Breast epithelium (tissue), 4 donors: Measurements from ENCODE around the gene REV3L. TPM values are rescaled to one million over a fixed set of nuclear protein-coding genes. Genes with fewer than 3 reads are reported as not detected.

Experiments used
- DNase-seq, 2 donors: peaks; one replicate each; pipeline ENCODE4 v3.0.0-alpha.2; 2019; ENCODE audit warnings: low spot score in 2 of 2
- H3K27ac ChIP-seq, 2 donors: fragments of 200-600 bp; sonication (generic) in 1 of 2; one replicate each; pipeline ENCODE4 v1.5.1; 2016 to 2019; ENCODE audit warnings: mild to moderate bottlenecking in 1 of 2
- H3K27me3 ChIP-seq, 2 donors: fragments of 200-600 bp; sonication (generic) in 1 of 2; one replicate each; pipeline versions ENCODE4 v1.5.1 to v1.6.0; 2017 to 2019; ENCODE audit warnings: control low read depth in 1 of 2, mild to moderate bottlenecking in 1 of 2
- H3K36me3 ChIP-seq: fragments of 200-600 bp; one replicate; pipeline ENCODE4 v1.5.1; 2019
- H3K4me1 ChIP-seq, 2 donors: fragments of 200-600 bp; sonication (generic); one replicate each; pipeline ENCODE4 v1.5.1; 2016 to 2019; ENCODE audit warnings: control low read depth in 1 of 2
- H3K4me3 ChIP-seq, 3 donors: fragments of 200-600 bp; sonication (generic); 1 replicate in 2 of 3; 2 replicates in 1 of 3; pipeline ENCODE4 v1.5.1; 2016 to 2019; ENCODE audit warnings: mild to moderate bottlenecking in 3 of 3, moderate library complexity in 2 of 3
- H3K9me3 ChIP-seq, 2 donors: fragments of 200-600 bp; sonication (generic) in 1 of 2; one replicate each; pipeline ENCODE4 v1.5.1; 2016 to 2019; ENCODE audit warnings: control low read depth in 1 of 2
- POLR2A ChIP-seq: fragments of 450-650 bp; IDR thresholded peaks from one replicate; pipeline ENCODE4 v1.6.1; 2016; ENCODE audit warnings: antibody characterized with exemption, mild to moderate bottlenecking, moderate library complexity
- POLR2AphosphoS5 ChIP-seq, 3 donors: sonication (generic); formaldehyde crosslinking; IDR thresholded peaks; one replicate each; pipeline ENCODE4 v1.6.1; 2017; ENCODE audit warnings: antibody characterized with exemption in 3 of 3
- intact Hi-C: fragments of 100-400 bp; cut with DNase I; formaldehyde crosslinking; loops from one replicate; pipeline ENCODE4 v1.15.1; 2023; ENCODE audit warnings: low total_unique reads
- total RNA-seq, 3 donors: library from RNA; depleted of rRNA; stranded (reverse); fragments of >200 nt; gene quantifications; one replicate each; pipeline ENCODE4 v1.1.0, GENCODE V29; 2016
- TF ChIP-seq, protein P1 (sequence below), 3 donors: fragments of 450-650 bp; IDR thresholded peaks; one replicate each; pipeline ENCODE4 v1.5.1; 2016 to 2017; ENCODE audit warnings: antibody characterized with exemption in 3 of 3, mild to moderate bottlenecking in 3 of 3, moderate library complexity in 3 of 3

The REV3L gene
- total RNA-seq, 3 donors from 2014 or later: 50.3 to 108 (median 82.3) TPM

GRCh38 chr6:111485342-111485741 is 2.3 kb upstream of the REV3L start:
- intact Hi-C loops: loop anchor here (10.0 kb wide), 1 partner anchor 119 kb away; the partner anchor contains the start of gene TRAF3IP2
- TF ChIP-seq, protein P1, sequence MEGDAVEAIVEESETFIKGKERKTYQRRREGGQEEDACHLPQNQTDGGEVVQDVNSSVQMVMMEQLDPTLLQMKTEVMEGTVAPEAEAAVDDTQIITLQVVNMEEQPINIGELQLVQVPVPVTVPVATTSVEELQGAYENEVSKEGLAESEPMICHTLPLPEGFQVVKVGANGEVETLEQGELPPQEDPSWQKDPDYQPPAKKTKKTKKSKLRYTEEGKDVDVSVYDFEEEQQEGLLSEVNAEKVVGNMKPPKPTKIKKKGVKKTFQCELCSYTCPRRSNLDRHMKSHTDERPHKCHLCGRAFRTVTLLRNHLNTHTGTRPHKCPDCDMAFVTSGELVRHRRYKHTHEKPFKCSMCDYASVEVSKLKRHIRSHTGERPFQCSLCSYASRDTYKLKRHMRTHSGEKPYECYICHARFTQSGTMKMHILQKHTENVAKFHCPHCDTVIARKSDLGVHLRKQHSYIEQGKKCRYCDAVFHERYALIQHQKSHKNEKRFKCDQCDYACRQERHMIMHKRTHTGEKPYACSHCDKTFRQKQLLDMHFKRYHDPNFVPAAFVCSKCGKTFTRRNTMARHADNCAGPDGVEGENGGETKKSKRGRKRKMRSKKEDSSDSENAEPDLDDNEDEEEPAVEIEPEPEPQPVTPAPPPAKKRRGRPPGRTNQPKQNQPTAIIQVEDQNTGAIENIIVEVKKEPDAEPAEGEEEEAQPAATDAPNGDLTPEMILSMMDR (IDR thresholded peaks at IDR 0.05): no peak
- TF ChIP-seq POLR2A: no peak
- TF ChIP-seq POLR2AphosphoS5 (IDR thresholded peaks at IDR 0.05): no peak
- no peaks in the 10 kb centered on the region for H3K4me1 ChIP-seq
- H3K9me3 ChIP-seq: no peaks in the 10 kb centered on the region
- no peak overlapping the region for H3K4me3 ChIP-seq
- no peak for DNase-seq
- H3K36me3 ChIP-seq: no peaks in the 10 kb centered on the region
- H3K27ac ChIP-seq: peak overlapping the region; percentile 98 to 100
- no peaks in the 10 kb centered on the region for H3K27me3 ChIP-seq

GRCh38 chr6:111484633-111484930 is 1.6 kb upstream of the REV3L start:
- H3K27me3 ChIP-seq: no peaks in the 10 kb centered on the region
- H3K9me3 ChIP-seq: no peaks in the 10 kb centered on the region
- no peaks in the 10 kb centered on the region for H3K4me1 ChIP-seq
- peak overlapping the region; percentile 89 to 100 (median 99) for H3K4me3 ChIP-seq
- no peak for TF ChIP-seq POLR2A
- TF ChIP-seq POLR2AphosphoS5 (IDR thresholded peaks at IDR 0.05): no peak
- TF ChIP-seq, protein P1 (IDR thresholded peaks at IDR 0.05): no peak
- peak overlapping the region; percentile 98 to 100 for H3K27ac ChIP-seq
- DNase-seq: no peak
- intact Hi-C loops: loop anchor here (10.0 kb wide), 1 partner anchor 120 kb away; the partner anchor contains the start of gene TRAF3IP2
- H3K36me3 ChIP-seq: no peaks in the 10 kb centered on the region

DNA sequence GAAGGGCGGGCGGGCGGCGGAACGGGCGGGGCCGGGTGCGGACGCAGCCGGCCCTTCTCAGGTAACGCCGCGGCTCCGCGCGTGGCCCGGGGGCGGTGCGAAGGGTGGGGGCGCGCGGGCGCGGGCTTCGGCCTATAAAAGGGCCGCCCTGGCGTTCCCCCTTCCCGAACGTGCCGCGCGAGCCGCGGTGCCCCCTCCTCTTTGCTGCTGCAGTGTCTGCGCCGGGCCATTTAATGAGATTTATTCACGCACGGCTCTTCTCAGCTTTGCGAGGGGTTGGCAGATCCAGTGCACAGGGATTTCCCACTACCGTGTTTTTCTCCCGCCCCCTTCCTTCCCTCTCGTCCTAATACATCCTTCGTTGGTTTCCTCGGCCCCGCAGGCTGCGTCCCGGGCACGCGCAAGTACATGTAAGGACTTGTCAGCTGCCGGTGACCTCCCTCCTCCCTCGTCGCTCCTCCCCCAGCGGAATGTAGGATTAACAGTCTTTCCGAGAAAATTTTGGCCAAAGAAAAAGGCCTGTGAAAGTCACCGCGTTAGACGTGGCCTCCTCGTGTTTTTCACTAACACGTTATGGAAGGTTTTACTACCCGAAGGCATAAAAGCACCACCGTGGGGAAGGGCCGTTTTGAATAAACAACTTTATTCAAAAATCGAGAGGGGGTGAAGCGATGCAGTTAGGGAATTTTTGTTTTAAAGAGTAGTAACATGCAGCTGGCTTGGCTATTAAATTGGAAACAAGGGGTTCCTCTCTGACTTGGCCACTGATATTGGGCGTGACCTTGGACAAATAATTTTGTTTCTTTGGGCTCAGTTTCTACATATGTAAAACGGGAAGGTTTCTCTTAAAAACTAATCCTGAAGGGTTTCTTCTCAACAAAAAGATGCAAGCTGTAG is 966 bp upstream of the REV3L start:
- intact Hi-C loops: loop anchor here (10.0 kb wide), 1 partner anchor 121 kb away; the partner anchor contains the start of gene TRAF3IP2
- peak overlapping the region; percentile 89 to 100 (median 99) for H3K4me3 ChIP-seq
- peak overlapping the region; percentile 98 to 100 for H3K27ac ChIP-seq
- no peaks in the 10 kb centered on the region for H3K4me1 ChIP-seq
- DNase-seq: peak; percentile 84 to 93
- TF ChIP-seq POLR2A (peak; percentile 72), POLR2AphosphoS5 (IDR thresholded peaks at IDR 0.05) (peak; percentile 55 to 82 (median 78))
- TF ChIP-seq, protein P1 (IDR thresholded peaks at IDR 0.05): peak in 1 of 3 donors; percentile 19
- no peaks in the 10 kb centered on the region for H3K9me3 ChIP-seq
- H3K36me3 ChIP-seq: no peaks in the 10 kb centered on the region
- H3K27me3 ChIP-seq: no peaks in the 10 kb centered on the region

GRCh38 chr6:111482188-111482958 is 645 bp downstream of the REV3L start:
- H3K9me3 ChIP-seq: no peaks in the 10 kb centered on the region
- peaks cover 0 to 6% of the 10 kb centered on the region in 2 donors for H3K4me1 ChIP-seq
- TF ChIP-seq, protein P1 (IDR thresholded peaks at IDR 0.05): peak in 1 of 3 donors; percentile 13
- TF ChIP-seq POLR2A: no peak
- peak in 2 of 3 donors; percentile 4 to 35 for TF ChIP-seq POLR2AphosphoS5 (IDR thresholded peaks at IDR 0.05)
- H3K36me3 ChIP-seq: no peaks in the 10 kb centered on the region
- peak overlapping the region; percentile 89 to 100 (median 99) for H3K4me3 ChIP-seq
- peak overlapping the region; percentile 98 to 100 for H3K27ac ChIP-seq
- DNase-seq: peak; percentile 48 to 56
- intact Hi-C loops: loop anchor here (10.0 kb wide), 1 partner anchor 122 kb away; the partner anchor contains the start of gene TRAF3IP2
- H3K27me3 ChIP-seq: no peaks in the 10 kb centered on the region
